Measurements from ENCODE around the gene ABHD5.
"Not testable (repeated sequence)": the region's sequence is repeated elsewhere in the genome, so short reads cannot be mapped to it uniquely, and the experiment has no call there.

Gene ABHD5

GRCh38 chr3:43690400-43691119 lies at the start of gene ABHD5:
Gene ABHD5, plus strand, starts transcription at chr3:43690938. Its CDS starts 55 bp downstream, at chr3:43690993.
- DNase-seq: peak; percentile 87 to 92

GRCh38 chr3:43641306-43642114 lies 49.2 kb upstream of the ABHD5 start:
- no peak for DNase-seq

GRCh38 chr3:43644443-43644842 lies 46.3 kb upstream of the ABHD5 start:
- no peak for DNase-seq

- no peak for DNase-seq
Measured at GRCh38 chr3:43647331-43648166, 43.2 kb upstream of the ABHD5 start.

- DNase-seq: no peak
Measured at GRCh38 chr3:43648957-43649356, 41.8 kb upstream of the ABHD5 start.

- no peak for DNase-seq
Measured at GRCh38 chr3:43649365-43649968, 41.3 kb upstream of the ABHD5 start.

GRCh38 chr3:43650345-43650744 lies 40.4 kb upstream of the ABHD5 start:
- no peak for DNase-seq

GRCh38 chr3:43656390-43656789 lies 34.3 kb upstream of the ABHD5 start:
- DNase-seq: not testable (repeated sequence)

GRCh38 chr3:43659250-43659880 lies 31.4 kb upstream of the ABHD5 start:
- DNase-seq: no peak

- not testable (repeated sequence) for DNase-seq
Measured at GRCh38 chr3:43661376-43661775, 29.4 kb upstream of the ABHD5 start.

- DNase-seq: not testable (repeated sequence)
Measured at GRCh38 chr3:43665011-43665410, 25.7 kb upstream of the ABHD5 start.

- DNase-seq: no peak
Measured at GRCh38 chr3:43670635-43671522, 19.9 kb upstream of the ABHD5 start.

- DNase-seq: no peak
Measured at GRCh38 chr3:43674345-43675085, 16.2 kb upstream of the ABHD5 start.

- DNase-seq: no peak
Measured at GRCh38 chr3:43675593-43675992, 15.1 kb upstream of the ABHD5 start.

GRCh38 chr3:43676441-43676840 lies 14.3 kb upstream of the ABHD5 start:
- DNase-seq: no peak

GRCh38 chr3:43678375-43678774 lies 12.4 kb upstream of the ABHD5 start:
- not testable (repeated sequence) for DNase-seq

GRCh38 chr3:43678887-43679449 lies 11.8 kb upstream of the ABHD5 start:
- DNase-seq: not testable (repeated sequence)

GRCh38 chr3:43680857-43681256 lies 9.9 kb upstream of the ABHD5 start:
- DNase-seq: not testable (repeated sequence)

GRCh38 chr3:43684944-43685343 lies 5.8 kb upstream of the ABHD5 start:
- DNase-seq: no peak

GRCh38 chr3:43685921-43686320 lies 4.8 kb upstream of the ABHD5 start:
- DNase-seq: no peak
